Testis (tissue), 2 donors: ENCODE results near the gene CCDC146.

Source experiments
- POLR2A ChIP-seq: fragments of 450-650 bp; IDR thresholded peaks from one replicate; pipeline ENCODE4 v1.6.1; 2017; ENCODE audit warnings: antibody characterized with exemption, mild to moderate bottlenecking, moderate library complexity
- TF ChIP-seq, protein P1 (sequence below), 3 experiments: fragments of 450-650 bp in 2 of 3; fragments of 200-600 bp in 1 of 3; sonication (generic) in 1 of 3; IDR thresholded peaks; one replicate each; pipeline ENCODE4 v1.5.1; 2016 to 2019; ENCODE audit warnings: antibody characterized with exemption in 3 of 3, mild to moderate bottlenecking in 2 of 3, moderate library complexity in 1 of 3

DNA sequence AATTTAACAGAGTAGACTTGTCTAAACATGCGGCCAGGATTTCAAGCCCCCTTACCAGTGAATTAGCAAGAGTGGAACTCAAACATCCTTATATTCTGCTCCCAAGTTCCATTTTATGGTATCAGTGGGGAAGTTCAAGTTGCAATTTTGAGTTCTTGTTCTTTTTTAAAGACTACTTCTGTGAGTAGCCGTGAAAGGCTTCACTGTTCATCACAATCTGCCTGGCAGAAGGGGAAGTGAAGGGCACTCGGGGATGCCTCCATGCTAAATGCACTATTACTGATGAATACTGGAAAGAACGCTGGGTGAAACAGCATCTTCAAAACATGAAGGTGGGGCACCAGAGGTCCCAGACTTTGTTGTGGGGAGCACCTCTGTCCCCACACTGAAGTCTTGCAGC lies 99.7 kb downstream of the CCDC146 start:
- TF ChIP-seq, protein P1, sequence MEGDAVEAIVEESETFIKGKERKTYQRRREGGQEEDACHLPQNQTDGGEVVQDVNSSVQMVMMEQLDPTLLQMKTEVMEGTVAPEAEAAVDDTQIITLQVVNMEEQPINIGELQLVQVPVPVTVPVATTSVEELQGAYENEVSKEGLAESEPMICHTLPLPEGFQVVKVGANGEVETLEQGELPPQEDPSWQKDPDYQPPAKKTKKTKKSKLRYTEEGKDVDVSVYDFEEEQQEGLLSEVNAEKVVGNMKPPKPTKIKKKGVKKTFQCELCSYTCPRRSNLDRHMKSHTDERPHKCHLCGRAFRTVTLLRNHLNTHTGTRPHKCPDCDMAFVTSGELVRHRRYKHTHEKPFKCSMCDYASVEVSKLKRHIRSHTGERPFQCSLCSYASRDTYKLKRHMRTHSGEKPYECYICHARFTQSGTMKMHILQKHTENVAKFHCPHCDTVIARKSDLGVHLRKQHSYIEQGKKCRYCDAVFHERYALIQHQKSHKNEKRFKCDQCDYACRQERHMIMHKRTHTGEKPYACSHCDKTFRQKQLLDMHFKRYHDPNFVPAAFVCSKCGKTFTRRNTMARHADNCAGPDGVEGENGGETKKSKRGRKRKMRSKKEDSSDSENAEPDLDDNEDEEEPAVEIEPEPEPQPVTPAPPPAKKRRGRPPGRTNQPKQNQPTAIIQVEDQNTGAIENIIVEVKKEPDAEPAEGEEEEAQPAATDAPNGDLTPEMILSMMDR (IDR thresholded peaks at IDR 0.05), result no peak
- TF ChIP-seq POLR2A, result no peak
